ENCODE measurements around the gene CORO7. TPM values are rescaled to one million over a fixed set of nuclear protein-coding genes. Genes with fewer than 3 reads are reported as not detected.

CORO7 gene
- total and polyA plus RNA-seq, 9 of the 15 experiments (the other 6 are each of a cell fraction or from before 2014, with no cell fraction given) = 0.45 to 77.2 (median 18.7) TPM

DNA sequence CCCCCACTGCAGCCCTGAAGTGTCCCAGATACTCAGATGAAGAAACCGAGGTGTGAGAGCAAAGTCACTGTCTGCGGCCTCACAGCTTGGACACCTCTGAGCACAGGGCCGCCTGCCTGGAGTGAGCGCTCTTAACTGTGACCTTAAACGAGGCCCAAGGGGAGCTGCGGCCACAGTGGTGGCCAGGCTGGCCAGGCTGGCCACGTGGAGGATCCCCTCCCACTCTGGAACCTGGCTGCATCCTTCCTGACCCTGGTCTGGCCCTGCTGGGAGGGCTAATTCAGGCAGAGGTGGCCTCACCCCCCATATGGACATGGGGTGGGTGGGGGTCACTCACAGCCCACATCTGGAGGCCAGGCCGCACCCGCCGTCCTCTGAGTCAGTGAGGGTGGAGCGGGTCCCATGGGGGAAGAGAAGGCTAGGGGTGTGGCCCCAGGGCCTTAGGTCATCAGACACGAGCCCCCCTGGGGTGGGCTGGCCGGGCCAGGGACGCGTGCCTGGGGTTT lies 38.2 kb downstream of the CORO7 start:
- peak overlapping the region in 1 of 2 experiments; percentile 76; a peak in 2 of 4 replicates for H3K9ac ChIP-seq (ENCODE audit: insufficient read depth in 1 of 2, low read depth in 2 of 2, low read length in 2 of 2)
- WGBS (ENCODE audit: insufficient coverage, low coverage, missing lambda C conversion rate) = 41% methylated on average over 15 of the region's 15 CpGs
- in situ Hi-C loops (cut with MboI) = no loop called here

More for the DNA sequence above, 38.2 kb downstream of the CORO7 start:
- Histone ChIP-seq H3K4me2 (ENCODE audit: insufficient read depth, low read length) (no peak overlapping the region), H4K20me1 (replicated peaks; ENCODE audit: control insufficient read depth, insufficient read depth, low read length) (peaks cover 4% of the 10 kb centered on the region; the same call in 1 of the 2 replicates), H3K36me3 (ENCODE audit: control insufficient read depth, insufficient read depth, low read length) (peaks cover 19% of the 10 kb centered on the region; the same call in 1 of the 3 replicates), H3K27ac (ENCODE audit: extremely low read depth, low read depth, low read length) (no peak overlapping the region; the same call in 2 of the 3 replicates), H3K4me3 (no peak overlapping the region), H3K79me2 (ENCODE audit: control insufficient read depth, insufficient read depth, low read length) (0 out of 3 replicates have a peak, but pooled peaks cover 2% of the 10 kb centered on the region), H3K4me1 (replicated peaks in 1 of 2; ENCODE audit: control insufficient read depth in 2 of 2, insufficient read depth in 2 of 2, low read length in 2 of 2) (peaks cover 21 to 82% of the 10 kb centered on the region in 2 experiments), H3K9me3 (replicated peaks; ENCODE audit: control insufficient read depth, insufficient read depth, low read depth, low read length) (no peaks in the 10 kb centered on the region), H3K27me3 (ENCODE audit: control insufficient read depth in 2 of 2, insufficient read depth in 2 of 2, low read length in 2 of 2) (no peaks in the 10 kb centered on the region), H3K9me1 (ENCODE audit: control insufficient read depth, insufficient read depth, low read length) (peaks cover 5% of the 10 kb centered on the region), H2AFZ (ENCODE audit: low read depth, low read length) (no peak overlapping the region)
- DNase-seq (ENCODE audit: extremely low read depth in 1 of 4, low spot score in 3 of 4) (peak in 3 of 4 experiments; percentile 34 to 64 (median 57)), ATAC-seq (peak; percentile 22), FAIRE-seq (no peak)
- TF ChIP-seq SP2 (IDR thresholded peaks at IDR 0.05; ENCODE audit: extremely low read depth, low read depth, low read length, poor library complexity, severe bottlenecking) (no peak), SNIP1 (IDR thresholded peaks at IDR 0.05; ENCODE audit: low read depth) (no peak), ZBTB33 (CRISPR knock-in tag; IDR thresholded peaks at IDR 0.05) (peak; percentile 60), EGR1 (conservative IDR thresholded peaks at IDR 0.05) (0 out of 2 replicates have a peak, but pooled peaks have one; percentile 3), PHTF2 (CRISPR knock-in tag; IDR thresholded peaks at IDR 0.05) (no peak), SMARCB1 (IDR thresholded peaks at IDR 0.05; ENCODE audit: insufficient read length, low read depth) (no peak), POLR2G (IDR thresholded peaks at IDR 0.05; ENCODE audit: low read depth, low read length) (0 out of 2 replicates have a peak, but pooled peaks have one; percentile 40), ZBTB7A (IDR thresholded peaks at IDR 0.05; ENCODE audit: borderline replicate concordance, control insufficient read depth, low read depth, low read length) (peak; percentile 89)
- TF ChIP-seq, protein P1, sequence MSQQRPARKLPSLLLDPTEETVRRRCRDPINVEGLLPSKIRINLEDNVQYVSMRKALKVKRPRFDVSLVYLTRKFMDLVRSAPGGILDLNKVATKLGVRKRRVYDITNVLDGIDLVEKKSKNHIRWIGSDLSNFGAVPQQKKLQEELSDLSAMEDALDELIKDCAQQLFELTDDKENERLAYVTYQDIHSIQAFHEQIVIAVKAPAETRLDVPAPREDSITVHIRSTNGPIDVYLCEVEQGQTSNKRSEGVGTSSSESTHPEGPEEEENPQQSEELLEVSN (IDR thresholded peaks at IDR 0.05; ENCODE audit: borderline replicate concordance in 1 of 2, extremely low read depth in 1 of 2, insufficient read depth in 1 of 2, insufficient read length in 1 of 2, low read depth in 1 of 2, low read length in 1 of 2, poor library complexity in 1 of 2, severe bottlenecking in 1 of 2) = peak in 1 of 2 experiments; percentile 46
- TF ChIP-seq, protein P2, sequence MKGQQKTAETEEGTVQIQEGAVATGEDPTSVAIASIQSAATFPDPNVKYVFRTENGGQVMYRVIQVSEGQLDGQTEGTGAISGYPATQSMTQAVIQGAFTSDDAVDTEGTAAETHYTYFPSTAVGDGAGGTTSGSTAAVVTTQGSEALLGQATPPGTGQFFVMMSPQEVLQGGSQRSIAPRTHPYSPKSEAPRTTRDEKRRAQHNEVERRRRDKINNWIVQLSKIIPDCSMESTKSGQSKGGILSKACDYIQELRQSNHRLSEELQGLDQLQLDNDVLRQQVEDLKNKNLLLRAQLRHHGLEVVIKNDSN (CRISPR knock-in tag; IDR thresholded peaks at IDR 0.05) = peak; percentile 53; the same call in 1 of the 2 replicates
- TF ChIP-seq, protein P3, sequence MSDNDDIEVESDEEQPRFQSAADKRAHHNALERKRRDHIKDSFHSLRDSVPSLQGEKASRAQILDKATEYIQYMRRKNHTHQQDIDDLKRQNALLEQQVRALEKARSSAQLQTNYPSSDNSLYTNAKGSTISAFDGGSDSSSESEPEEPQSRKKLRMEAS (CRISPR knock-in tag; IDR thresholded peaks at IDR 0.05) = peak; percentile 69
- ChIA-PET CTCF (ENCODE audit: low intra/inter-chr PET ratio) (no interaction called here), POLR2A (interaction anchor here (0.5 to 1.3 kb wide), 3 partner anchors 10 to 744 kb away, joined by 3 to 4 read pairs (median 3); no protein-coding TSS in a partner anchor)
- no TSS peak for BruUV-seq (replicated peaks)
- intact Hi-C loops (cut with micrococcal nuclease) = no loop called here

All from K562 (cell line).